Superior temporal gyrus (tissue), 1 donor: Measurements from ENCODE around the gene RASGRP4.
"Not testable (repeated sequence)": the region's sequence is repeated elsewhere in the genome, so short reads cannot be mapped to it uniquely, and the experiment has no call there.

Experiments used
- DNase-seq: peaks from one replicate; pipeline ENCODE4 v3.0.0-alpha.2; 2016; ENCODE audit errors: extremely low spot score

Gene RASGRP4, protein sequence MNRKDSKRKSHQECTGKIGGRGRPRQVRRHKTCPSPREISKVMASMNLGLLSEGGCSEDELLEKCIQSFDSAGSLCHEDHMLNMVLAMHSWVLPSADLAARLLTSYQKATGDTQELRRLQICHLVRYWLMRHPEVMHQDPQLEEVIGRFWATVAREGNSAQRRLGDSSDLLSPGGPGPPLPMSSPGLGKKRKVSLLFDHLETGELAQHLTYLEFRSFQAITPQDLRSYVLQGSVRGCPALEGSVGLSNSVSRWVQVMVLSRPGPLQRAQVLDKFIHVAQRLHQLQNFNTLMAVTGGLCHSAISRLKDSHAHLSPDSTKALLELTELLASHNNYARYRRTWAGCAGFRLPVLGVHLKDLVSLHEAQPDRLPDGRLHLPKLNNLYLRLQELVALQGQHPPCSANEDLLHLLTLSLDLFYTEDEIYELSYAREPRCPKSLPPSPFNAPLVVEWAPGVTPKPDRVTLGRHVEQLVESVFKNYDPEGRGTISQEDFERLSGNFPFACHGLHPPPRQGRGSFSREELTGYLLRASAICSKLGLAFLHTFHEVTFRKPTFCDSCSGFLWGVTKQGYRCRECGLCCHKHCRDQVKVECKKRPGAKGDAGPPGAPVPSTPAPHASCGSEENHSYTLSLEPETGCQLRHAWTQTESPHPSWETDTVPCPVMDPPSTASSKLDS

DNA sequence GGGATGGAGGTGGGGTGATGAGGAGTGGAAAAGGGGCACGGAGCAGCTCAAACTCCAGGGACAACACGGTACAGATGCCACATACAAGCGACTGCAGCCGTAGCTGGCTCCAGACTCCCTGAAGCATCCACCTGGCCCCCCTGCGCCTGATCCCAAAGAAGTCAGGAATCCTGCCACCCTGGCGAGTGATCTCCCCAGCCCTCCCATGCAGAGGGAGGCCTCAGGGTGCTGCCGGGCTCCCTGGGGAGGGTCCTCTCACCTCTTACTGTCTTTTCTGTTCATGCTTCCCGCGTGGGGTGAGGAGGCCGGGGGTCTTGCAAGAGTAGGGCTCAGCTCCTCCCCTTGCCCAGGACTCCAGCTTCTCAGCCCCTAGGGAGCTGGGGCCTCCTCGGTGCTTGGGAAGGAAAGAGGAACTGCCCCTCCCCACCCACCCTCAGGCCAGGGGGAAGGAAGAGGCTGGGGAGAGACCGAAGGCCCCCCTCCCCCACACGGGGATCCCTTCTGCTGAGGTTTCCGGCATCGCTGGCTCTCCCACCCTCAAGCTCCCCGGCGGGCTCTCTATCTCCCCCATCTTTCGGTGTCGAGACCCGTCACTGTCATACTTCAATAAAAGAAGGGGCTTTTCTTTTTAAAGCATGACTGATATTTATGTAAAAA is at the start of gene RASGRP4:
RASGRP4 (minus strand) TSS at position 410 of the 657 bp plus-strand sequence; CDS start at position 282, 128 bp downstream.
- no peak for DNase-seq

- DNase-seq = no peak
Observed at GRCh38 chr19:38475176-38475575, 49.2 kb upstream of the RASGRP4 start.

- no peak for DNase-seq
Observed at GRCh38 chr19:38473201-38473600, 47.2 kb upstream of the RASGRP4 start.

DNA sequence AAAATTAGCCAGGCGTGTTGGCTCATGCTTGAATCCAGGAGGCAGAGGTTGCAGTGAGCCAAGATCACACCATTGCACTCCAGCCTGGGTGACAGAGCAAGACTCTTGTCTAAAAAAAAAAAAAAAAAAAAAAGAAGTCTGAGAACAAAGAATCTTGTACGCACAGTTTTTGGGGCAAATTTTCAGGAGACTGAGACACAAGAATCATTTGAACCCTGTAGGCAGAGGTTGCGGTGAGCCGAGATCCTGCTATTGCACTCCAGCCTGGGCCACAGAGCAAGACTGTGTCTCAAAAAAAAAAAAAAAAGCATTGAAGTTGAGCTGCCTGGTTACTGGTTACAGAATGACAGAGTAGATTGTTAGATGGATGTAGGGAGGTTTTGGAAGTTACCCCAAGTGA is 46.7 kb upstream of the RASGRP4 start:
- not testable (repeated sequence) for DNase-seq

- no peak for DNase-seq
Observed at GRCh38 chr19:38470788-38471480, 44.9 kb upstream of the RASGRP4 start.

DNA sequence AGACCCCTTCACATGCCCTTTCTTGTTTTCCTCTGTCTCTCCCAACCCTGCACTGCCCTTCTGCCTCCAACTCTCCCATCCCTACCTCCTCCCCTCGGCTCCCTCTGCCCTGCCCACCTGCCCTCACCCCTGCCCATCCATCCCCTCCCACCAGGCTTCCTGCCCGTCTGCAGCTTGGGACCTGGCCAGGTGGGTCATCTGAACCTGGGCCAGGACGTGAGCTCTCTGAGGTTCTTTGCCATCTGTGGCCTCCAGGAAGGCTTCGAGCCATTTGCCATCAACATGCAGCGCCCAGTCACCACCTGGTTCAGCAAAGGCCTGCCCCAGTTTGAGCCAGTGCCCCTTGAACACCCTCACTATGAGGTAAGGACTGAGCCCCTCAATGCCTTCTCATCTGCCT is 43.1 kb upstream of the RASGRP4 start:
- no peak for DNase-seq

GRCh38 chr19:38467541-38468525 is 41.8 kb upstream of the RASGRP4 start:
- DNase-seq = no peak

DNA sequence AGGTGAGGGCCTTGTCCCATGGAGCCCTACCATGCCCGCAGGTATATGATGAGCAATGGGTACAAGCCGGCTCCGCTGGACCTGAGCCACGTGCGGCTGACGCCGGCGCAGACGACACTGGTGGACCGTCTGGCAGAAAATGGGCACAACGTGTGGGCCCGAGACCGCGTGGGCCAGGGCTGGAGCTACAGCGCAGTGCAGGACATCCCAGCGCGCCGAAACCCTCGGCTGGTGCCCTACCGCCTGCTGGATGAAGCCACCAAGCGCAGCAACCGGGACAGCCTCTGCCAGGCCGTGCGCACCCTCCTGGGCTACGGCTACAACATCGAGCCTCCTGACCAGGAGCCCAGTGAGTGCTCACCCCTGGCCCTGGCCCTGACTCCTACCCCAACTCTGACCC is 40.0 kb upstream of the RASGRP4 start:
- DNase-seq = no peak

GRCh38 chr19:38464421-38465082 is 38.5 kb upstream of the RASGRP4 start:
- no peak for DNase-seq

- DNase-seq = no peak
Observed at GRCh38 chr19:38463365-38463764, 37.3 kb upstream of the RASGRP4 start.

DNA sequence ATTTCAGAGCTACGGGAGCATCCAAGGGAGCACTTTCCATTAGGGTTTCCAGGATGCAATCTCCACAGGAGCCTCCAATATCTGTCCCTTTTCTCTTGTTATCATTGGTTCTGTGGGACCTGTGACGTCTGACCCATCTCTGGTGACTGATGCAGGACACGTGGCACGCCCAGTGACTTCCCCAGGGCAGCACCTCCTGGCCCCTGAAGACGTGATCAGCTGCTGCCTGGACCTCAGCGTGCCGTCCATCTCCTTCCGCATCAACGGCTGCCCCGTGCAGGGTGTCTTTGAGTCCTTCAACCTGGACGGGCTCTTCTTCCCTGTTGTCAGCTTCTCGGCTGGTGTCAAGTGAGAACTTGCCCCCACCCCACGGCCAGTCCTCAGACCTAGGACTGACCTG is 33.0 kb upstream of the RASGRP4 start:
- no peak for DNase-seq

DNA sequence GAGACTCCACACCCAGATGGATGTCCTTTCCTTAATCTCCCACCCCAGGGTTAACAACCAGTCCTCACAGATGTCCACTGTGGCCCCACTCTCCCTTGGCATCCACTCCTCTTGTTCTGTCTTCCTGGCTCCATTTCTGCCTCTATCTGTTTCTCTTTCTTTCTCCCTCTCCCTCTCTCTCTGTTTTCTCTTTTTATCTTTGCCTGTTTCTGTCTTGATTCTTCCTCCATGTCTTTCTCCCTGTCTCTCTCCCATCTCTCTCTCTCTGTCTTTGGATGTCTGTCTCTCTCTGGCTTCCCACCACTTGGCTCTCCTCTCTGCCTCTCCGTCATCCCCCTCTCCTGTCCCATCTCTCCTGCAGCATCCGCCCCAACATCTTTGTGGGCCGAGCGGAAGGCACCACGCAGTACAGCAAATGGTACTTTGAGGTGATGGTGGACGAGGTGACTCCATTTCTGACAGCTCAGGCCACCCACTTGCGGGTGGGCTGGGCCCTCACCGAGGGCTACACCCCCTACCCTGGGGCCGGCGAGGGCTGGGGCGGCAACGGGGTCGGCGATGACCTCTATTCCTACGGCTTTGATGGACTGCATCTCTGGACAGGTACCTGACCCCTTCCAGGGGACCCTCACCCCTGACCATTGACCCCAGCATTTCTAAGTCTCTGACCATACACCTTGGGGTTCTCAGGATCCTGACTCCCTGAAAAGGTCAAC is 31.8 kb upstream of the RASGRP4 start:
- no peak for DNase-seq

DNA sequence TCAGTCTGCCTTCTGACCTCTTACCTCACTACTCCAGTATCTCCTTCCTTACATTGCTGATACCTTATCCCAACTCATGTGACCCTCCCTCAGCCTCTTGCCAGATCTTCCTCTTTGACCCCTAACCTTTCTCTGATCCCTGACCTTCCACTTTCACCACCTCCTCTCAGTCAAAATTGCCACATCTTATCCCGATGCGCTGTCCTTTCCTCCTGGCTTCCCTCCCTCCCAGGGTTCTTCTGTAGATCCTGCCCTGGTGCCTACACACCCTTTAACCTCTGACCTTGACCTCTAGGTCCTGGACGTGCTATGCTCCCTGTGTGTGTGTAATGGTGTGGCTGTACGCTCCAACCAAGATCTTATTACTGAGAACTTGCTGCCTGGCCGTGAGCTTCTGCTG is 31.2 kb upstream of the RASGRP4 start:
- no peak for DNase-seq

- no peak for DNase-seq
Observed at GRCh38 chr19:38455031-38455430, 29.0 kb upstream of the RASGRP4 start.

DNA sequence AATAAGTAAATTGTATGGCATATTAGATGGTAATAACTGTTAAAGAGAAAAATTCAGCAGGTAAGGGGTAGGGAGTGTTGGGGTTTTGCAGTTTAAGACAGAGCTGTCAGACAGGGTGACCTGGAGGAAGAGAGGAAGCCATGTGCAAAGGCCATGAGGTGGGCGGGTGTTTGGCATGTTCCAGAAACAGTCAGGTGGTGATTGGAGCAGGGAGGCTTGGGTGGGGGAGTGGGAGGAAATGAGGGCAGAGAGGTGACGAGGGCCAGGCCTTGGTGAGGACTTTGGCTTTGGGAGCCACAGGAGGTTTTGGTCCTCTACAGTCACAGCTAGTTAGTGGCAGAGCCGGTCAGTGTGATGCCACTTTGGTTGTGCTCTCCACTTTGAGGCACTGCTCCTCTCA is 27.6 kb upstream of the RASGRP4 start:
- no peak for DNase-seq

DNA sequence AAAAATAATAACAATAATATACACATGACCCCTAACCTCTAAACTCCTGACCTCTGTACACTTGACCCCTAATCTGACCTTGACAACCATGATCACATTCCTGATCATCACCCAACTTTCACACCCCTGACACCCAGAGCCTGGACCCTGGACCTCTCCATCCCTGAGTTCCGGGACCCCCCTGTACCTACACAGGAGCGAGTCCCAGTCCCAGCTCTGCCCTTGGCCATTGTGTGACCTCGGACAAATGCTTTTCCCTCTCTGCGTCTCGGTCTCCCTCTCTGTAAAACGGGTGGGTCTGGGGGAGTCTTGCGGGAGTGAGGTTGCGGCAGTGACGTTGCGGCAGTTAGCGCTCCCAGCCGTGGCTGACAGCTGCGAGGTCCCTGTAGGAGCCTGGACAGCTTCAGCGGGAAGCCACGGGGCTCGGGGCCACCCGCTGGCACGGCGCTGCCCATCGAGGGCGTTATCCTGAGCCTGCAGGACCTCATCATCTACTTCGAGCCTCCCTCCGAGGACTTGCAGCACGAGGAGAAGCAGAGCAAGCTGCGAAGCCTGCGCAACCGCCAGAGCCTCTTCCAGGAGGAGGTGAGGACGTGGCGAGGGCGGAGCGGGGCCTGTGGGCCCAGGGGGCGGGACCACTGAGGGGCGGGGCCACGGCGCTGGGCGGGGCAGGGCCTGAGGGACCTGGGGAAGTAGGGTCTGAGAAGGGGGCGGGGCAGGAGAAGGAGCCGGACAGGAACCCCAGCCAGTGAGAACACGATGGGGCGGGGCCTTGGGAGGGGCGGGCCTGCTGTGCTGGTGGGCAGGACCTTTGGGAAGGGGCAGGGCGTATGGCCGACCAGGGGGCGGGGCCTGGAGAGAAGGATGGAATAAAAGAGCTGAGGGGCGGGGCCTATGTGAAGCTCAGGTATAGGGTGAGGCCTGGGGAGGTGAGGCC is 26.7 kb upstream of the RASGRP4 start:
- DNase-seq = no peak

DNA sequence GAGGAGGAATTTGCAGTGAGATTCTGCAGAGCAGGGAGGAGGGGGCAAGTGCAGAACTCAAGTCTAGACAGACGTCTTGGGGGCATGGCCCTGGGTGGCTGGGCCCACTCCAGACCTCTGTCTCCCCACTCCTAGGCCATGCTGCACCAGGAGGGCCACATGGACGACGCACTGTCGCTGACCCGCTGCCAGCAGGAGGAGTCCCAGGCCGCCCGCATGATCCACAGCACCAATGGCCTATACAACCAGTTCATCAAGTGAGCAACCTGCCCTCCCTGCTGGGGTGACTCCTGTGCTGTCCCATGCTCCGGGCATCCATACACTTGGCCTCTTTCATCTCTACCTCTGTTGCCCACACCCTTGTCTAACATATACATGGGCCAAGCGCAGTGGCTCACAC is 25.6 kb upstream of the RASGRP4 start:
- no peak for DNase-seq

DNA sequence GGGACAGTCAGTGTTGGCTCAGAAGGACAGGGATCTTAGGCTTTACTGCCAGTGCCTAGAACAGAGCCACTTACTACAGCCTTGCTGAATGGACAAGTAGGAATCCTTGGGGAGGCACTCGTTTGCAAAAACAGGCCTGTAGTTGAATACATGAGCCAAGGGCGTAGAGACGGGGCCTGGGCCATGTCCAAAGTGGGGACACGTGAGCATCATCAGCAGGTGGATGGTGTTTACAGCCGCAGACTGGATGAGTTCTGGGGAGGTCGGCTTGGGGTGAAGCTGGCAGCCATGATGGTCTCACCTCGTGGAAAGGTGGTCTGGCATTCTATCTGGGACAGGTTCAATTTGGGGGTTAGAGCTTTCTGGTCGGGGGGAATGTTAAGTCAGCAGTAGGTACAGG is 25.0 kb upstream of the RASGRP4 start:
- DNase-seq = no peak

DNA sequence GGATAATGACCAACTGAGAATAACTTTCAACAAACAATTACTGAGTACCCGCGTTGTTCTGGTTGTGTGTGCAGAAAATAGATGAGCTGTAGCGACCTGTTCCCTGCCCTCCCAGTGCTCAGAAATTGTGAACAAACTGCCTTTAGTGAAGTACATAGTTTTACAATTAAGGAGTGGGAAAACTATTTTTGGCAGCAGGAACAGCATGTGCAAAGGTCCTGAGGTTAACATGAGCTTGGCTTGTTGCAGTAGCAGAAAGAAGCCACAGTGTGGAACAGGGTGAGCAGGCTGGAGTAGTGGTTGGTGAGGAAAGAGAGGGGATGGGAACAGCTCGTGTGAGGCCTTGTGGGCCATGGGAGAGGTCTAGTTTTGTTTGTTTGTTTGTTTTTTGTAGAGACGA is 23.5 kb upstream of the RASGRP4 start:
- DNase-seq = no peak
